OCI-LY7 (cell line): ENCODE measurements around the gene AADAC. TPM values are rescaled to one million over a fixed set of nuclear protein-coding genes. Genes with fewer than 3 reads are reported as not detected.

Source experiments
- BruUV-seq: library from RNA; stranded (reverse); fragments of 400-500 nt; replicated peaks from 2 replicates; lab custom pipeline; 2021; lab: Mats Ljungman, UMichigan
- CTCF ChIA-PET: fragments of 300-600 bp; sonication (Branson Sonifier 250); formaldehyde crosslinking; loops from one replicate; lab custom pipeline; 2022; ENCODE audit warnings: antibody characterized with exemption; ENCODE audit not compliant: unreplicated experiment; lab: Charles Lee
- POLR2A ChIA-PET: fragments of 300-600 bp; sonication (Branson Sonifier 250); formaldehyde crosslinking; loops from one replicate; lab custom pipeline; 2022; ENCODE audit warnings: antibody characterized with exemption; lab: Charles Lee
- DNase-seq: peaks from one replicate; pipeline ENCODE4 v3.0.0-alpha.2; 2015; ENCODE audit warnings: low spot score
- H2AFZ ChIP-seq: fragments of 200-600 bp; sonication (generic), shearing (Covaris generic); 2 replicates; pipeline ENCODE4 v1.6.1; 2014; ENCODE audit warnings: mild to moderate bottlenecking, antibody characterized with exemption, low read length, moderate library complexity
- H3K27ac ChIP-seq: fragments of 200-600 bp; sonication (generic); 2 replicates; pipeline ENCODE4 v1.5.1; 2014; ENCODE audit warnings: mixed run types, low read depth, mild to moderate bottlenecking, moderate library complexity, low read length, inconsistent platforms; ENCODE audit not compliant: poor library complexity, severe bottlenecking
- H3K36me3 ChIP-seq: fragments of 200-600 bp; sonication (generic); 2 replicates; pipeline ENCODE4 v1.6.1; 2014; ENCODE audit warnings: mild to moderate bottlenecking, antibody characterized with exemption, low read length, moderate library complexity, mixed read lengths; ENCODE audit not compliant: insufficient read depth
- H3K4me1 ChIP-seq: fragments of 200-600 bp; sonication (generic); 2 replicates; pipeline ENCODE4 v1.5.1; 2014; ENCODE audit warnings: mild to moderate bottlenecking, low read length; ENCODE audit not compliant: insufficient read depth, poor library complexity, severe bottlenecking
- H3K4me2 ChIP-seq: fragments of 200-600 bp; sonication (generic); 2 replicates; pipeline ENCODE4 v1.6.1; 2014; ENCODE audit warnings: mild to moderate bottlenecking, low read length
- H3K4me3 ChIP-seq: fragments of 200-600 bp; sonication (generic); 2 replicates; pipeline ENCODE4 v1.5.1; 2014; ENCODE audit warnings: mild to moderate bottlenecking, low read depth, low read length; ENCODE audit not compliant: poor library complexity, severe bottlenecking
- H3K79me2 ChIP-seq: fragments of 200-600 bp; sonication (generic); 2 replicates; pipeline ENCODE4 v1.6.1; 2016; ENCODE audit warnings: low read depth, mild to moderate bottlenecking, low read length, moderate library complexity, mixed read lengths; ENCODE audit not compliant: insufficient read depth
- H3K9me2 ChIP-seq: fragments of 200-600 bp; sonication (generic); 2 replicates; pipeline ENCODE4 v1.6.1; 2016; ENCODE audit warnings: mild to moderate bottlenecking, low read length, mixed read lengths; ENCODE audit not compliant: insufficient read depth
- H3K9me3 ChIP-seq: fragments of 200-600 bp; sonication (generic); 2 replicates; pipeline ENCODE4 v1.6.1; 2014; ENCODE audit warnings: mild to moderate bottlenecking, mixed run types, low read length, mixed read lengths
- H4K20me1 ChIP-seq: fragments of 200-600 bp; sonication (generic); 2 replicates; pipeline ENCODE4 v1.6.1; 2014; ENCODE audit warnings: mild to moderate bottlenecking, antibody characterized with exemption, low read length, moderate library complexity, mixed read lengths; ENCODE audit not compliant: insufficient read depth
- CTCF ChIP-seq: fragments of 200-600 bp; sonication (generic); conservative IDR thresholded peaks from 2 replicates; pipeline ENCODE4 v1.5.1; 2014; ENCODE audit warnings: mild to moderate bottlenecking, antibody characterized with exemption, low read length, moderate library complexity, mixed read lengths
- EZH2phosphoT487 ChIP-seq: fragments of 200-600 bp; sonication (generic); IDR thresholded peaks from 2 replicates; pipeline ENCODE4 v1.6.1; 2018; ENCODE audit warnings: low read depth, borderline replicate concordance, mild to moderate bottlenecking, mixed run types, antibody characterized with exemption, low read length, moderate library complexity, mixed read lengths
- intact Hi-C: fragments of 100-400 bp; cut with micrococcal nuclease; formaldehyde crosslinking; loops from one replicate; pipeline ENCODE4 v1.10.0; 2022; ENCODE audit not compliant: unreplicated experiment
- total RNA-seq, 2 experiments: library from RNA; depleted of rRNA in 1 of 2; stranded (reverse); fragments of >200 nt in 1 of 2; shearing (Covaris generic) in 1 of 2; gene quantifications; 2 replicates each; pipeline ENCODE4 v1.2.3, GENCODE V29; 2014 to 2022

Gene AADAC
- total RNA-seq, 2 experiments from 2014 or later, result not detected

GRCh38 chr3:151827816-151828215 is 13.9 kb downstream of the AADAC start:
- ChIA-PET POLR2A (interaction anchor here (0.7 kb wide), 1 partner anchor 468 kb away, joined by 3 read pairs; no protein-coding TSS in a partner anchor), CTCF (no interaction called here)
- Histone ChIP-seq H3K36me3 (no peaks in the 10 kb centered on the region), H3K79me2 (no peaks in the 10 kb centered on the region), H3K9me2 (no peaks in the 10 kb centered on the region), H3K9me3 (no peaks in the 10 kb centered on the region), H3K4me1 (no peaks in the 10 kb centered on the region), H2AFZ (no peak overlapping the region), H3K27ac (no peak overlapping the region), H4K20me1 (no peaks in the 10 kb centered on the region), H3K4me2 (no peak overlapping the region), H3K4me3 (no peak overlapping the region)
- intact Hi-C loops, result no loop called here
- no TSS peak for BruUV-seq
- TF ChIP-seq EZH2phosphoT487, result no peak
- TF ChIP-seq CTCF, result no peak
- DNase-seq, result no peak

- no peaks in the 10 kb centered on the region for H3K36me3 ChIP-seq
- no peak for DNase-seq
- no TSS peak for BruUV-seq
- H3K4me2 ChIP-seq, result no peak overlapping the region
- H3K4me3 ChIP-seq, result no peak overlapping the region
- H3K9me2 ChIP-seq, result no peaks in the 10 kb centered on the region
- ChIA-PET POLR2A (interaction anchor here (0.6 kb wide), 1 partner anchor 9 kb away, joined by 3 read pairs; no protein-coding TSS in a partner anchor), CTCF (no interaction called here)
- TF ChIP-seq CTCF (no peak), EZH2phosphoT487 (no peak)
- intact Hi-C loops, result loop anchor here (5.0 to 10.0 kb wide), 5 partner anchors 81 to 669 kb away; no protein-coding TSS in a partner anchor
- no peaks in the 10 kb centered on the region for H3K4me1 ChIP-seq
- H4K20me1 ChIP-seq, result no peaks in the 10 kb centered on the region
- H3K9me3 ChIP-seq, result no peaks in the 10 kb centered on the region
- no peaks in the 10 kb centered on the region for H3K79me2 ChIP-seq
- no peak overlapping the region for H2AFZ ChIP-seq
- H3K27ac ChIP-seq, result no peak overlapping the region
Measured at GRCh38 chr3:151835751-151836525, 22.0 kb downstream of the AADAC start.

GRCh38 chr3:151837057-151837456 is 23.1 kb downstream of the AADAC start:
- Histone ChIP-seq H3K9me2 (no peaks in the 10 kb centered on the region), H3K4me3 (no peak overlapping the region), H3K9me3 (no peaks in the 10 kb centered on the region), H3K36me3 (no peaks in the 10 kb centered on the region), H3K27ac (no peak overlapping the region), H4K20me1 (no peaks in the 10 kb centered on the region), H2AFZ (no peak overlapping the region), H3K4me2 (no peak overlapping the region), H3K79me2 (no peaks in the 10 kb centered on the region), H3K4me1 (no peaks in the 10 kb centered on the region)
- no peak for DNase-seq
- BruUV-seq, result no TSS peak
- intact Hi-C loops, result loop anchor here (5.0 to 10.0 kb wide), 5 partner anchors 80 to 670 kb away; no protein-coding TSS in a partner anchor
- ChIA-PET POLR2A (interaction anchor here (0.5 kb wide), 1 partner anchor 74 kb away, joined by 3 read pairs; no protein-coding TSS in a partner anchor), CTCF (no interaction called here)
- TF ChIP-seq EZH2phosphoT487, result no peak
- no peak for TF ChIP-seq CTCF
